HL-60 (cell line): Measurements from ENCODE around the gene RFFL.

Experiments
- GABPA ChIP-seq: IDR thresholded peaks from 2 replicates; pipeline ENCODE4 v1.6.1; 2012; ENCODE audit warnings: low read depth
- POLR2AphosphoS5 ChIP-seq: IDR thresholded peaks from 2 replicates; pipeline ENCODE4 v1.6.1; 2012; ENCODE audit warnings: low read depth
- SPI1 ChIP-seq: IDR thresholded peaks from 2 replicates; pipeline ENCODE4 v1.6.1; 2012; ENCODE audit warnings: low read depth, mild to moderate bottlenecking, borderline replicate concordance
- TF ChIP-seq, protein P1 (sequence below): IDR thresholded peaks from one replicate; pipeline ENCODE4 v1.5.1; 2011; ENCODE audit warnings: low read length, control low read depth, inconsistent platforms; ENCODE audit not compliant: insufficient read depth

DNA sequence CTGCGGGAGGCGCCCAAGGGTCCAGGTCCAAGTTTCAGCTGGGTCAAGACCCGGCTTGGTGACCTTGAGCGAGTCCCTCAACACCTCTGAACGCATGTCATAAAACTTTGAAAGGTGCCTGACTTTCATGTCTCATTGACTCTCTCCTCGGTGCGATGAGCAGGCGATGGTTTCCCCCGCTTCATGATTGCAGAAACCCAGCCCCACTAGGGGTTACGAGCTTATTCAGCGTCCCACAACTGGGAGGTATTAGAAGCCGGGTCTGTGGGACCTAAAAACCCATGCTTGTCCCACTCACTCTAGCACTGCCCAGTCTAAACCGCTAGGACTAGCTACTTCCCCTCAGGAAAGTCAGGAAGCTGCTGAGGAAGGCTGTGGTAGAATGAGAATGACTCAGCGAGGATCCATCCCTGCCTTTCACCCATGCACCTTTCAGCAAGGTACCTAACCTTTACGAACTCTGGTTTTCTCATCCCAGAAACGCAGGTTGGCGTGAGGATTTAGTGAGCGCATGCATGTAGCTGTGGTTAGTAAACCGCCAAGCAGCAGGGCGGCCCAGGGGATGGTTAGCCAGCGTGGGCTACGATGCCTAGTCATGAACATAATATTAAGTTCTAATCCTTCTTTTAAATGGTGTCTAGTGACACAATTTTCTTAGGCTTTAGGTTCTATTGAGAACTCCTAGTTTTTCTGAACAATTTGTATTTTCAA is 26.2 kb upstream of the RFFL start:
- TF ChIP-seq, protein P1, sequence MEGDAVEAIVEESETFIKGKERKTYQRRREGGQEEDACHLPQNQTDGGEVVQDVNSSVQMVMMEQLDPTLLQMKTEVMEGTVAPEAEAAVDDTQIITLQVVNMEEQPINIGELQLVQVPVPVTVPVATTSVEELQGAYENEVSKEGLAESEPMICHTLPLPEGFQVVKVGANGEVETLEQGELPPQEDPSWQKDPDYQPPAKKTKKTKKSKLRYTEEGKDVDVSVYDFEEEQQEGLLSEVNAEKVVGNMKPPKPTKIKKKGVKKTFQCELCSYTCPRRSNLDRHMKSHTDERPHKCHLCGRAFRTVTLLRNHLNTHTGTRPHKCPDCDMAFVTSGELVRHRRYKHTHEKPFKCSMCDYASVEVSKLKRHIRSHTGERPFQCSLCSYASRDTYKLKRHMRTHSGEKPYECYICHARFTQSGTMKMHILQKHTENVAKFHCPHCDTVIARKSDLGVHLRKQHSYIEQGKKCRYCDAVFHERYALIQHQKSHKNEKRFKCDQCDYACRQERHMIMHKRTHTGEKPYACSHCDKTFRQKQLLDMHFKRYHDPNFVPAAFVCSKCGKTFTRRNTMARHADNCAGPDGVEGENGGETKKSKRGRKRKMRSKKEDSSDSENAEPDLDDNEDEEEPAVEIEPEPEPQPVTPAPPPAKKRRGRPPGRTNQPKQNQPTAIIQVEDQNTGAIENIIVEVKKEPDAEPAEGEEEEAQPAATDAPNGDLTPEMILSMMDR: no peak
- TF ChIP-seq GABPA: peak; percentile 21; the same call in 1 of the 2 replicates
- TF ChIP-seq POLR2AphosphoS5: peak; percentile 70
- peak; percentile 57 for TF ChIP-seq SPI1
